Neural cell (in vitro differentiated cells): Measurements from ENCODE around the gene PSMC6. TPM values are rescaled to one million over a fixed set of nuclear protein-coding genes. Genes with fewer than 3 reads are reported as not detected.

Source experiments
- H2AFZ ChIP-seq: fragments of 200-600, 300-800 bp; sonication (generic), shearing (Covaris generic); 2 replicates; pipeline ENCODE4 v1.6.0; 2014; ENCODE audit warnings: low read depth, mild to moderate bottlenecking, antibody characterized with exemption, low read length, moderate library complexity
- H3F3A ChIP-seq: fragments of 200-600 bp; shearing (Covaris generic); 2 replicates; pipeline ENCODE4 v1.6.1; 2016; ENCODE audit warnings: mild to moderate bottlenecking, moderate library complexity, mixed read lengths, antibody characterized with exemption, low read length; ENCODE audit not compliant: insufficient read depth, poor library complexity, severe bottlenecking
- H3K27ac ChIP-seq: fragments of 200-600, 300-800 bp; sonication (generic), shearing (Covaris generic); 2 replicates; pipeline ENCODE4 v1.5.1; 2014; ENCODE audit warnings: mild to moderate bottlenecking, low read length, moderate library complexity
- H3K27me3 ChIP-seq: fragments of 300-800, 200-600 bp; sonication (generic), shearing (Covaris generic); 2 replicates; pipeline ENCODE4 v1.6.0; 2014; ENCODE audit warnings: mild to moderate bottlenecking, low read depth, low read length, moderate library complexity; ENCODE audit not compliant: insufficient read depth
- H3K36me3 ChIP-seq: fragments of 300-800, 200-600 bp; sonication (generic), shearing (Covaris generic); 2 replicates; pipeline ENCODE4 v1.5.1; 2014; ENCODE audit warnings: mild to moderate bottlenecking, antibody characterized with exemption, low read length, moderate library complexity; ENCODE audit not compliant: insufficient read depth
- H3K4me2 ChIP-seq: fragments of 300-800, 200-600 bp; sonication (generic), shearing (Covaris generic); 2 replicates; pipeline ENCODE4 v1.6.0; 2014; ENCODE audit warnings: mild to moderate bottlenecking, low read length
- H3K4me3 ChIP-seq: fragments of 300-800, 200-600 bp; sonication (generic), shearing (Covaris generic); 2 replicates; pipeline ENCODE4 v1.5.1; 2014; ENCODE audit warnings: mild to moderate bottlenecking, low read length, moderate library complexity
- H3K79me2 ChIP-seq: fragments of 200-600 bp; shearing (Covaris generic); replicated peaks from 2 replicates; pipeline ENCODE4 v1.6.0; 2014; ENCODE audit warnings: mild to moderate bottlenecking, low read length, moderate library complexity; ENCODE audit not compliant: insufficient read depth
- H3K9ac ChIP-seq: fragments of 300-800, 200-600 bp; sonication (generic), shearing (Covaris generic); 2 replicates; pipeline ENCODE4 v1.6.1; 2016; ENCODE audit warnings: mild to moderate bottlenecking, low read length, mixed read lengths
- H3K9me2 ChIP-seq: fragments of 200-600 bp; shearing (Covaris generic); 2 replicates; pipeline ENCODE4 v1.6.1; 2016; ENCODE audit warnings: mild to moderate bottlenecking, low read length, mixed read lengths; ENCODE audit not compliant: insufficient read depth
- H3K9me3 ChIP-seq: fragments of 200-600, 300-800 bp; sonication (generic), shearing (Covaris generic); 2 replicates; pipeline ENCODE4 v1.6.1; 2016; ENCODE audit warnings: mild to moderate bottlenecking, mixed run types, low read length, moderate library complexity, mixed read lengths
- H4K20me1 ChIP-seq: fragments of 200-600 bp; shearing (Covaris generic); 2 replicates; pipeline ENCODE4 v1.6.1; 2016; ENCODE audit warnings: mild to moderate bottlenecking, mixed run types; ENCODE audit not compliant: insufficient read depth
- EP300 ChIP-seq: fragments of 450-650 bp; conservative IDR thresholded peaks from 2 replicates; pipeline ENCODE4 v1.6.1; 2014; ENCODE audit warnings: antibody characterized with exemption, mild to moderate bottlenecking, moderate library complexity; ENCODE audit not compliant: poor library complexity, severe bottlenecking
- EZH2 ChIP-seq: fragments of 200-600, 300-800 bp; shearing (Covaris generic), sonication (generic); IDR thresholded peaks from 2 replicates; pipeline ENCODE4 v1.6.1; 2014; ENCODE audit warnings: antibody characterized with exemption, low read length, borderline replicate concordance, mild to moderate bottlenecking; ENCODE audit not compliant: insufficient read depth, poor library complexity, severe bottlenecking
- MXI1 ChIP-seq: fragments of 450-650 bp; conservative IDR thresholded peaks from 2 replicates; pipeline ENCODE4 v1.6.1; 2014; ENCODE audit warnings: antibody characterized with exemption, mild to moderate bottlenecking; ENCODE audit not compliant: poor library complexity, severe bottlenecking
- POLR2AphosphoS5 ChIP-seq: IDR thresholded peaks from 2 replicates; pipeline ENCODE4 v1.6.1; 2012
- RAD21 ChIP-seq: fragments of 450-650 bp; conservative IDR thresholded peaks from 2 replicates; pipeline ENCODE4 v1.6.1; 2014; ENCODE audit warnings: antibody characterized with exemption, mild to moderate bottlenecking, moderate library complexity
- SMC3 ChIP-seq: fragments of 450-650 bp; conservative IDR thresholded peaks from 2 replicates; pipeline ENCODE4 v1.6.1; 2014; ENCODE audit warnings: antibody characterized with exemption, mild to moderate bottlenecking, moderate library complexity; ENCODE audit not compliant: poor library complexity
- TAF1 ChIP-seq: IDR thresholded peaks from 2 replicates; pipeline ENCODE4 v1.6.1; 2012; ENCODE audit warnings: low read depth
- polyA plus RNA-seq: library from polyadenylated mRNA; depleted of rRNA; stranded (reverse); fragments of >200 nt; gene quantifications from 2 replicates; pipeline ENCODE4 v1.2.3, GENCODE V29; 2014
- TF ChIP-seq, protein P1 (sequence below): IDR thresholded peaks from 2 replicates; pipeline ENCODE4 v1.6.1; 2012; ENCODE audit warnings: borderline replicate concordance
- TF ChIP-seq, protein P2 (sequence below): fragments of 450-650 bp; IDR thresholded peaks from 2 replicates; pipeline ENCODE4 v1.5.1; 2014; ENCODE audit warnings: antibody characterized with exemption, mild to moderate bottlenecking, moderate library complexity; ENCODE audit not compliant: poor library complexity, severe bottlenecking

Gene PSMC6
- polyA plus RNA-seq, 1 donor from 2014 or later = 254 TPM

DNA sequence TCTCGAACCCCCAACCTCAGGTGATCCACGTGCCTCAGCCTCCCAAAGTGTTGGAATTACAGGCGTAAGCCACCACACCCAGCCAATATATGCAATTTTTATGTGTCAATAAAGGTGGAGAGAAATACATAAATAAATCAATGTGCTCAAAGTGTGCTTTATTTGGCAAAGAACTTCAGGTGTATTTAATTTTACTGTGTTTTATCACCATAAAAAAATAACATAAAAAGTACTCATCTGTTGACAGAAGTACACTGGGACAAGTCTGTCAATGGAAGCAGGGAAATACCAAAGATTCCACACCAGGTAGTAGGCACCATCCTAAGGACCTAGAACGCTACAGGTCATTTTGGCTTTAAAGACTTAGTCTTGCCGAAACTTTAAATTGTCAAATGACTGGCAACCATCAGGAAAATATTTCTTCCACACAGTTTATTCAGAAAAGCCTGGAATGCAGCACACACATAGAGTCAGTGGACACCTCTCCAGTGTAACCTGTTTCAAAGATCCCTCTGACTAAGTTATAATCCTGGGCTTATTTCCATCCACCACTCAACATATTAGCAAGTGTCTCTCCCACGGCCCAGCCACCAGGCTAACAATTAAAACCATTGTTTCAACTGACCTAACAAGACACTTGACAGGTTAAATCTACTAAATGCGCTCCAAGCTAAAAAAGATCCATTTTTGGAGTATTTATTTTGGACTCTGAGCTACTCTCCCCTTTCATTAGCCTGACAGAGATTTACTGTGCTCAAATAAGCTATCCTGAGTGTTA, 15.8 kb upstream of the PSMC6 start:
- no peaks in the 10 kb centered on the region for H3K9me2 ChIP-seq
- H3K79me2 ChIP-seq = peaks cover 60% of the 10 kb centered on the region
- no peak overlapping the region for H3K9ac ChIP-seq
- no peak overlapping the region for H3K4me3 ChIP-seq
- no peaks in the 10 kb centered on the region for H3K9me3 ChIP-seq
- H3K36me3 ChIP-seq = no peaks in the 10 kb centered on the region
- TF ChIP-seq MXI1 = no peak
- TF ChIP-seq EP300 = no peak
- TF ChIP-seq, protein P1, sequence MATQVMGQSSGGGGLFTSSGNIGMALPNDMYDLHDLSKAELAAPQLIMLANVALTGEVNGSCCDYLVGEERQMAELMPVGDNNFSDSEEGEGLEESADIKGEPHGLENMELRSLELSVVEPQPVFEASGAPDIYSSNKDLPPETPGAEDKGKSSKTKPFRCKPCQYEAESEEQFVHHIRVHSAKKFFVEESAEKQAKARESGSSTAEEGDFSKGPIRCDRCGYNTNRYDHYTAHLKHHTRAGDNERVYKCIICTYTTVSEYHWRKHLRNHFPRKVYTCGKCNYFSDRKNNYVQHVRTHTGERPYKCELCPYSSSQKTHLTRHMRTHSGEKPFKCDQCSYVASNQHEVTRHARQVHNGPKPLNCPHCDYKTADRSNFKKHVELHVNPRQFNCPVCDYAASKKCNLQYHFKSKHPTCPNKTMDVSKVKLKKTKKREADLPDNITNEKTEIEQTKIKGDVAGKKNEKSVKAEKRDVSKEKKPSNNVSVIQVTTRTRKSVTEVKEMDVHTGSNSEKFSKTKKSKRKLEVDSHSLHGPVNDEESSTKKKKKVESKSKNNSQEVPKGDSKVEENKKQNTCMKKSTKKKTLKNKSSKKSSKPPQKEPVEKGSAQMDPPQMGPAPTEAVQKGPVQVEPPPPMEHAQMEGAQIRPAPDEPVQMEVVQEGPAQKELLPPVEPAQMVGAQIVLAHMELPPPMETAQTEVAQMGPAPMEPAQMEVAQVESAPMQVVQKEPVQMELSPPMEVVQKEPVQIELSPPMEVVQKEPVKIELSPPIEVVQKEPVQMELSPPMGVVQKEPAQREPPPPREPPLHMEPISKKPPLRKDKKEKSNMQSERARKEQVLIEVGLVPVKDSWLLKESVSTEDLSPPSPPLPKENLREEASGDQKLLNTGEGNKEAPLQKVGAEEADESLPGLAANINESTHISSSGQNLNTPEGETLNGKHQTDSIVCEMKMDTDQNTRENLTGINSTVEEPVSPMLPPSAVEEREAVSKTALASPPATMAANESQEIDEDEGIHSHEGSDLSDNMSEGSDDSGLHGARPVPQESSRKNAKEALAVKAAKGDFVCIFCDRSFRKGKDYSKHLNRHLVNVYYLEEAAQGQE = no peak
- TF ChIP-seq, protein P2, sequence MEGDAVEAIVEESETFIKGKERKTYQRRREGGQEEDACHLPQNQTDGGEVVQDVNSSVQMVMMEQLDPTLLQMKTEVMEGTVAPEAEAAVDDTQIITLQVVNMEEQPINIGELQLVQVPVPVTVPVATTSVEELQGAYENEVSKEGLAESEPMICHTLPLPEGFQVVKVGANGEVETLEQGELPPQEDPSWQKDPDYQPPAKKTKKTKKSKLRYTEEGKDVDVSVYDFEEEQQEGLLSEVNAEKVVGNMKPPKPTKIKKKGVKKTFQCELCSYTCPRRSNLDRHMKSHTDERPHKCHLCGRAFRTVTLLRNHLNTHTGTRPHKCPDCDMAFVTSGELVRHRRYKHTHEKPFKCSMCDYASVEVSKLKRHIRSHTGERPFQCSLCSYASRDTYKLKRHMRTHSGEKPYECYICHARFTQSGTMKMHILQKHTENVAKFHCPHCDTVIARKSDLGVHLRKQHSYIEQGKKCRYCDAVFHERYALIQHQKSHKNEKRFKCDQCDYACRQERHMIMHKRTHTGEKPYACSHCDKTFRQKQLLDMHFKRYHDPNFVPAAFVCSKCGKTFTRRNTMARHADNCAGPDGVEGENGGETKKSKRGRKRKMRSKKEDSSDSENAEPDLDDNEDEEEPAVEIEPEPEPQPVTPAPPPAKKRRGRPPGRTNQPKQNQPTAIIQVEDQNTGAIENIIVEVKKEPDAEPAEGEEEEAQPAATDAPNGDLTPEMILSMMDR = no peak
- no peak for TF ChIP-seq SMC3
- no peak for TF ChIP-seq TAF1
- no peak for TF ChIP-seq RAD21
- TF ChIP-seq POLR2AphosphoS5 = no peak
- no peak for TF ChIP-seq EZH2
- no peak overlapping the region for H3K4me2 ChIP-seq
- peaks cover 2% of the 10 kb centered on the region for H4K20me1 ChIP-seq
- H3K27me3 ChIP-seq = no peaks in the 10 kb centered on the region
- no peak overlapping the region for H2AFZ ChIP-seq
- peaks cover 5% of the 10 kb centered on the region for H3F3A ChIP-seq
- no peak overlapping the region for H3K27ac ChIP-seq

DNA sequence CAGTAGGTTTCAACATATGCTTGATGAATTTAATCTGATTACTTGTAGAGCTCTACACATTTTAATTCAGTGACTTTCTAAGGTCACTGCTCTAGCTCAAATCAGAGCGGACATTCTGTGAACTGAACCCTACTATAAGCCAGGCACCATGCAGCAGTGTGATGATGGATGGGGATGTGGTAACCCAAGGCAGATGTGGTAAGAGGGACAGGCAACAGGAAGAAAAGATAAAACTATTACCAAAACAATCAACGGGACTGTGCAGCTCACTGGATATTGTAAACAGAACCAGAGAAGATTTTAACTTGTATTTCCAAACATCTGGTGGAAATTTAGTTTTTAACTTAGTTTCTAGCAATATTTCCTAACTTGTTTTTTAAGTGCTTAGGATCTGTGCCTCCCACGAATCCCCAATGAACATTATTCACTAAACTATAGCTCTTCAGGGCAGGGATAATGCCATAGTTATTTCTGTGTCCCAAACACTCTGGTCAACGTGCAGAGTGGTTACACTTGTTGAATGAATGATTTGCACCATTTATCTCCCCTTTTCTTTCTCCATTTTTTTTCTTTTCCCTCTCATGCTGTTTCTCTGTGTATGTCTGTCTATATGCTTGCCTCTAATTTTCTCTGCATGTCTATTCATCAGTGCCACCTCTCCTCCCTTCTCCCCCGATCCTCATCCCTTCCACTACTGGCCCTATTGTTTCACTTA, 14.6 kb upstream of the PSMC6 start:
- H3K4me3 ChIP-seq = peak overlapping the region; percentile 23
- no peak overlapping the region for H3K4me2 ChIP-seq
- no peak overlapping the region for H3K27ac ChIP-seq
- H3K27me3 ChIP-seq = no peaks in the 10 kb centered on the region
- no peaks in the 10 kb centered on the region for H3K9me2 ChIP-seq
- H3K36me3 ChIP-seq = no peaks in the 10 kb centered on the region
- TF ChIP-seq RAD21 (no peak), POLR2AphosphoS5 (no peak), TAF1 (no peak), EZH2 (no peak), EP300 (no peak), MXI1 (no peak), SMC3 (no peak)
- TF ChIP-seq, protein P1 = no peak
- TF ChIP-seq, protein P2 = no peak
- H4K20me1 ChIP-seq = peaks cover 2% of the 10 kb centered on the region
- no peak overlapping the region for H3K9ac ChIP-seq
- H3F3A ChIP-seq = peaks cover 5% of the 10 kb centered on the region
- H3K9me3 ChIP-seq = no peaks in the 10 kb centered on the region
- no peak overlapping the region for H2AFZ ChIP-seq
- peaks cover 59% of the 10 kb centered on the region for H3K79me2 ChIP-seq
